ENCODE measurements around the gene EHMT1.

Gene EHMT1

GRCh38 chr9:137829260-137829996 lies 210.6 kb downstream of the EHMT1 start:
- DNase-seq (ENCODE audit: low spot score), result no peak

GRCh38 chr9:137832191-137832700 lies 213.4 kb downstream of the EHMT1 start:
- no peak for DNase-seq (ENCODE audit: low spot score)

DNA sequence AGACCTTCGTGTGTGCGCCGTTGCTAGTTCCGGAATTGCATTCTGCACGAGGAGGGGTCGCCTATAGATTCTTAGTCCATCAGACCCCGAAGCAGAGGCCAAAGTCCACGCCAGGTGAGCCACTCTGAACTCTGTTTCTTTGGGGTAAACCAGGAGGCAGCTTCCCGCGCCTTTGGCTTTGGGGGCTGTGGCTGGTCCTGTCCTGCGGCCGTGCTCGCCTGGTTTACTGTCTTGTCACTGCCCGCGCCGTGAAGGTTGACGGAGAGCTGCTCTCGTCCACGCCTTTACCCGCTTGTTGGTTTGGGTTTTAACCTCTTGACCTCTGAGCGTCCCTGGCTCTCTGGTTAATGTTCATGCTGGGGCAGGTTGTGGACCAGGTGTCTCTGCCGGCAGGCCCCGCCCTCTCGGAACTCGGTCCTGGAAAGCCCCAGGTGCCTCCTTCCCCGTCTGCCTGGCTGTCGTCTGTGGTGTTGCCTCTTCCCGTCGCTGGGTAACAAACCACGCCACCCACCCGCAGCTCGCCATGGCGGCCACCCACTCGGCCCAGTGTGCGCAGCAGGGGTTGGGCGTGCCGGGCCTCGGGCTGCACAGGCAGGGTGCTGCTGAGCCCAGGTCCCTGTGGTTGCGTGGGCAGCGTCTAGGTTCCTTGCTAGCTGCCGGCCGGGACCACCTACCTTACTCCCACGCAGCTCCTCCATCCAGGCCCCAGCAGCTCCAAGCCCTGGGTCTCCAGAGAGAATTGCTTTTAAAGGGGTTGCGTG lies 214.2 kb downstream of the EHMT1 start:
- no peak for DNase-seq (ENCODE audit: low spot score)

GRCh38 chr9:137833721-137834613 lies 215.2 kb downstream of the EHMT1 start:
- no peak for DNase-seq (ENCODE audit: low spot score)

GRCh38 chr9:137834846-137835546 lies 216.2 kb downstream of the EHMT1 start:
- no peak for DNase-seq (ENCODE audit: low spot score)

- no peak for DNase-seq (ENCODE audit: low spot score)
Observed at GRCh38 chr9:137836151-137836830, 217.5 kb downstream of the EHMT1 start.

DNA sequence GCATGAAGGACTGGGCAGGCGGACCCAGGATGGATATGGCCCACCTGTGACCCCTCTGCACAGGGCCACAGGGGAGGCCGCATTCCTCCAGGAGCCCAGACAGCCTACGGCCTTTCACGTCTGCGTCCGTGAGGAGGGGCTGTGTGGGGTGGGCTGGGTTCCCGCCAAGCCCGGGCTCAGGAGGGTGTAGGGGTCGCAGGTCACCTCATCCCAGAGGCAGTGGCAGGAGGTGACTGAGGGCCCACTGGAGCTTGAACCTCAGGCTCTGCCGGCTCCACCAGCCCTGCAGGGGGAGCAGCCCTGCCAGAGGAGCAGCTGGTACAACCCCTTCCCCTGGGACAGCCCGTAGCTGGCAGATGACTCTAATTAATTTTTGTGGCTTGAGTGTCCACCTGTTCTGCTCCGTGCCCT lies 218.0 kb downstream of the EHMT1 start:
- no peak for DNase-seq (ENCODE audit: low spot score)

GRCh38 chr9:137837345-137838278 lies 218.8 kb downstream of the EHMT1 start:
- DNase-seq (ENCODE audit: low spot score), result no peak

DNA sequence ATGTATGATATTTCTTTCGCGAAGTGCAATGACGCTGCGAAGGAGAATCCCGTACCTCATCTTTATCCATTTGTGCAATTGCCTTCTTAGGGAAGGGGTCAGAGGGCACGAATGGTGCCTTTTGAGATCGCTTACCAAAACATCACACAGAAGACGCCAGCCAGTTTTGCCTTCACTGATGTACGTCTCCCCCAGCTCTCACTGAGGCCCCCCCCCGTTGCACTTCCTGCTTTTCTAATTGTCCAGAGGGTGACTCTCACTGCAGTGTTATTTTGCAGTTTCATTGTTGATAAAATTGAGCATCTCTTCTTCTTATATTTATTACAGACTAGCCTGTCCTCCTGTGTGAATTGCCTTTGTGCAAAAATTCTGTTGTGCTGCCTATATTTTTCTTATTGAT lies 219.8 kb downstream of the EHMT1 start:
- DNase-seq (ENCODE audit: low spot score), result no peak

DNA sequence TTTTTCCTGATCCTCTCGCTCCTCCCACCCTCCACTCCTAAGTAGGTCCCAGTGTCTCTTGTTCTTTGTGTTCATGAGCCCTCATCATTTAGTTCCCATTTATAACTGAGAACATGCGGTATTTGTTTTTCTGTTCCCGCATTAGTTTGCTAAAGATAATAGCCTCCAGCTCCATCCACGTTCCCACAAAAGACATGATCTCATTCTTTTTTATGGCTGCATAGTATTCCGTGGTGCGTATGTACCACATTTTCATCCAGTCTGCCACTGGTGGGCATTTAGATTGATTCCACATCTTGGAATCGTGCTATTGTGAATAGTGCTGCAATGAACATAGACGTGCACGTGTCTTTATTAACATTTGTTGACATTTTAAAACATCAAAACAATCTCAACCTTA lies 224.6 kb downstream of the EHMT1 start:
- DNase-seq (ENCODE audit: low spot score), result no peak

- DNase-seq (ENCODE audit: low spot score), result no peak
Observed at GRCh38 chr9:137851516-137852267, 232.9 kb downstream of the EHMT1 start.

DNA sequence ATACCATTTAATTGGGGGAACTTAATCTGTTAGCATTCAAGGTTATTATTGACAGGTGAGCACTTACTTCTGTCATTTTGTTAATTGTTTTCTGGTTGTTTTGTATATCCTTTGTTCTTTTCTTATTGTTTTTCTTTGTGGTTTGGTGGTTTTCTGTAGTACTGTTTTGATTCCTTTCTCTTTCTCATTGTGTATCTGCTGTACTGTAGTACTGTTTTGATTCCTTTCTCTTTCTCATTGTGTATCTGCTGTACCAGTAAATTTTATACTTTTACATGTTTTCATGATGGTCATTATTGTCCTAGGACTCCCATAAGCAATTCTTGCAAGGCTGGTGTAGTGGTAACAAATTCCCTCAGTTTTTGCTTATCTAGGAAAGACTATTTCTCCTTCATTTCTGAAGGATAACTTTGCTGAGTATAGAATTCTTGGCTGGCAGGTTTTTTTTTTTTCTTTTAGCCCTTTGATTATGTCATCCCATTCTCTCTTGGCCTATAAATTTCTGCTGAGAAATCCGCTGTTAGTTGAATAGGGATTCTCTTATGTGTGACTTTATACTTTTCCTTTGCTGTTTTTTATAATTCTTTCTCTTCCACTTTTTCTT lies 234.7 kb downstream of the EHMT1 start:
- no peak for DNase-seq (ENCODE audit: low spot score)

- no peak for DNase-seq (ENCODE audit: low spot score)
Observed at GRCh38 chr9:137860361-137860760, 241.6 kb downstream of the EHMT1 start.

DNA sequence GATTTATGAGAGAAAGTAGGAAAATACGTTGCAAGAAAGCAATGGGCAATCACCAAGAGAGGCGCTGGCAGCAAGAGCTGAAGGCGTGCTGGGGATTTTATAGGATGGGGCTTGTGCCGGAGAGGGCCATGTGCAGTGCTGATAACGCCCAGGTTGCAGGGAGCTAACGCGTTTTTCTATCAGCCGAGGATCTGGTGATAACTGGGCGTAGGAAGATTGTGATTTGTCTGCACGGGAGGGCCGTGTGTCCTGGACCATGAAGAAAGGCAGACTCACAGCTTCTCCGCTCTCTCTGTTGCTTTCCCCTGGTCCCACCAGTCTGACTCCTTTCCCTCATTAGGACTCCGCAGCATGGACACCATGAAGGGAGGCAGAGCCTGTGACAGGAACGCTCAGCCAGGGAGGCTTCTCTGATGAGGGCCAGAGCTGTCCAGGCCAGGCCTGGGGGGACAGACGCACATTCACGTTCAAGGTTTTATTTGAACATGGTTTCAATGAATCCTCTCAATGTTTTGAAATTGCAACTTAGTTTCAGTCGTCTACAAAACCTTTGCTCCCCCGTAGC lies 246.9 kb downstream of the EHMT1 start:
- DNase-seq (ENCODE audit: low spot score), result no peak

DNA sequence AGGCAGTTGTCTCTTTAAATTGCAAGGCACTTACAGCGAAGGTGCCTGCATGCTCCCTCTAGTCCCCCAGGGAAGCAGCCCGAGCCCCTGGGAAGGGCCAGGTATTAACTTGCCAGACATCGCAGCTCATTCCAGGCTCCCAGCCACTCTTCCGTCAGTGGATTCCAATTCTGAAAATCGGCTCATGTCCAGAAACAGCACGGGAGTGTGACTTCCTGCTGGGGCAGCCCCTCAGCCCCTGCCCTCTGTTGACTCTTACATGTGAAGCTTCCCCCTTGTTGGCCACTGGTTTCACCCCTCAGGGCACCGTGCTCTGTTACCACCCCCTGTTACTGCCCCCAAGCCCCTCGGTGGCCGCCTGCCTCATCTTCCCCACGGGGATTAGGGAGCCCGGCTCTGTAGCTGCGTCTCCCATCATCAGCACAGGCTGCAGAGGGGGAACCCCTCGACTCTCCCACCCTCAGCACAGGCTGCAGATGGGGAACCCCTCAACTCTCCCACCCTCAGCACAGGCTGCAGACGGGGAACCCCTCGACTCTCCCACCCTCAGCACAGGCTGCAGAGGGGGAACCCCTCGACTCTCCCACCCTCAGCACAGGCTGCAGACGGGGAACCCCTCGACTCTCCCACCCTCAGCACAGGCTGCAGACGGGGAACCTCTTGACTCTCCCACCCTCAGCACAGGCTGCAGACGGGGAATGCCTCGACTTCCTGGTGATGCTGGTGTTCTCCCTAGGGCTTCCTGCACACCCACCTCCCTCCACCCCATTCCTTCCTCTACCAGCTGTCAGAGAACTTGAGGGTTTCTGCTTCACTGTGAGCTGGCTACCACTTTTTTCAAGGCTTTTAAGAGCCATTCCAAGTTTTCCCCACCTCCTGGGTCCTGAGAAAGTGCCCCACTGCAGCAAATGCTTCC lies 247.7 kb downstream of the EHMT1 start:
- no peak for DNase-seq (ENCODE audit: low spot score)

GRCh38 chr9:137870432-137870831 lies 251.6 kb downstream of the EHMT1 start:
- no peak for DNase-seq (ENCODE audit: low spot score)

DNA sequence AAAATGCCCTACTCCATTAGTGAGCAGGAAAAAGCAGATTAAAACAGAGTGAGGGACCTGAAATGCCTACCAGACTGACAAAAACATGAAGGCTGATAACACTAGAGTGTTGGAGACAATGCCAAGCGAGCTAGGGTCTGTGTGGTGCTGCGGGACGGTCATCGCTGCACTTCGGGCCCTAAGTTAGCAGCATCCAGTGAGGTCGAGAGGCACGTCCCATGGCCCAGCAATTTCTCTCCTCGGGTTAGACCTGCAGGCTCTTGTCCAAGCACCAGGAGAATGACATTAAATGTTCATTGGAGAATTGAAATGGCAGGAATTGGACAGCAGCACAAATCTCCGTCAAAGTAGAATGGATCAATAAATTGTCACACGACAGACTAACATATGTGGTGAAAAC lies 253.5 kb downstream of the EHMT1 start:
- DNase-seq (ENCODE audit: low spot score), result no peak

Data from RKO (cell line).